ENCODE data around the gene NDC80.
"Not testable (repeated sequence)": the region's sequence is repeated elsewhere in the genome, so short reads cannot be mapped to it uniquely, and the experiment has no call there.

NDC80 gene

DNA sequence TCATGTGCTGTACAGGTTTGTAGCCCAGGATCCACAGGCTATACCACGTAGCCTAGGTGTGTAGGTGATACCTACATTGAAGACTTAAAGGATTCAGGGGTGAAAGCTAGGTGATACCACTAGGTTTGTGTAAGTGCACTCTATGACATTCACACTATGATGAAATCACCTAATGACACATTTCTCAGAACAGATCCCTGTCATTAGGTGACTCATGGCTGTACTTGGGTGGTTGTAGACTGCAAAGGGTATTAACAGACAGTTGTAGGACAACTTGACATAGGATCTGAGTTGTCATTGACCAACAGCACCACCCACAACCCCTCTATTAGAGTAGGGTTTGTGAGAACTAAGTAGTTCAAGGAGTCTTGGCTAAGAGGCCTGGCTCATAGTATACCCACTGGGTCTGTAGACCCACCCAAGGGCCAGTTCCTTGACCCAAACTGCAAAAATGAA lies 56.5 kb downstream of the NDC80 start:
- DNase-seq (ENCODE audit: low read depth), result peak; percentile 5

- no peak for DNase-seq (ENCODE audit: low read depth)
These were observed 57.6 kb downstream of the NDC80 start for GRCh38 chr18:2629003-2629402.

DNA sequence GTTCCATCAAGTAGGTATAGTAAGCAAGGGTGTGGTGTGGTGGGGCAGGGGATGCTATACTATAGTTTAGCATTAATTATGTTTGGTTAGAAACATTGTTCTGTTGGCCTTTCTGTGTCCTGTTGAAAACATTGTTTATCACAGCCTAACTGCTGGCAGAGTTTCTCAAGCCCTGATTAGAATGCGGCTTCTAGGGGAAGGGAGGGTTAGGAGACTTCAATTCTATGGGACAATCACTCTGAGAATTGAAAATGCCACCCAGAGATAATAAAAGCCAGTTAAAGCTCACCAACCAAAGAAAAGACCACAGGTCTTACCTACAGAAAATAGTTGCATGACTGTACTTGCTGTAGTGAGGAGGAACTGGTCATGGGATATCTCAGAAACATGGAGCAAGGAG lies 64.2 kb downstream of the NDC80 start:
- no peak for DNase-seq (ENCODE audit: low read depth)

DNA sequence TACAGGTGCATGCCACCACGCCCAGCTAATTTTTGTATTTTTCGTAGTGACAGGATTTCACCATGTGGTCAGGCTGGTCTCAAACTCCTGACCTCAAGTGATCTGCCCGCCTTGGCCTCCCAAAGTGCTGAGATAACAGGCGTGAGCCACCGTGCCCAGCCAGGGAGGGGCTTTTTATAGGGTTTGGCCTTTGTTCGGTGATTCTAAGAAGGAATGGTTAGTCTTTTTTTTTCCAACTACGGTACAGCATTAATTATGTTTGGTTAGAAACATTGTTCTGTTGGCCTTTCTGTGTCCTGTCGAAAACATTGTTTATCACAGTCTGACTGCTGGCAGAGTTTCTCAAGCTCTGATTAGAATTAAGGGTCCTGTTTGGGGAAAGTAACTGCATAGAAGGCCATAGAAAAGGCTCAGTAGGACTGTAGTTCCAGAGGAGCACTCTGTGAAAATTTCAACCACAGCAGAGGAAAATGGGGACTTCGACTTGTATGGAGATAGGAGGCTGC lies 64.8 kb downstream of the NDC80 start:
- no peak for DNase-seq (ENCODE audit: low read depth)

DNA sequence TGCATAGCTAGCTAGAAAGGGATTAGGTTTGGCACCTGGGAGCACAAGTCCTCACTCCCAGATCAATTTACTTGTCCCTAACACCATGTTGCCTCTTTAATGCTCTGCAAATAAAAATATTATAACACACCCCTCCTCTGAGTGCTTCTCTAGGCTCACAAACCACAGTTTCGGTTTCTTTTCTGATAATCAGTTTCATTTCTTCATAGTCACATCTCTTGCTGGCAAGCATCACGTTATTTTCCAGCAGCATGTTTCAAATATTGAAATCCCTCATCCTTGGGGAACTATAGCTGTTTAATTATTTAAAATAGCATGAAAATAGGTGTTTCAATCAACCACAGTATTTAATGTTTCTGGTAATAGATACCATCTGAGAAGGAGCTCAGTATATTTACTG lies 70.3 kb downstream of the NDC80 start:
- peak; percentile 25 for DNase-seq (ENCODE audit: low read depth)

DNA sequence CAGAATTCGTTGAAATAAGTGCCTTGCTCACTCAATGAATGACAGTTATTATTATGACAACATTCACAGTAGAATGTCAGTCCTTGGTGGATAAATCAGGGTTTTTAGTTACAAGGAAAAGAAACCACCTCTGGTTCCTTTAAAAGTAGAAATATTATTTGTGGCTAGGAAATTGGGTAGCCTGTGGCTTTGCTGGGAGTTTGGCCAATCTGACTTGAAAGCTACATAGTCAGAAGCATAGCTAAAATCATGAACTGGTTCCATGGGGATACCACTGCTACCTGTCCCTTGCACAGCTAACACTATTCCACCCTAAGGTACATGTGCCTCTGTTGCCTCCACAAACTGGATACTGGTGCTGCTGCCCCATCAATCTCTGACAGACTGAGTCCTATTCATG lies 71.4 kb downstream of the NDC80 start:
- DNase-seq (ENCODE audit: low read depth), result no peak

- DNase-seq (ENCODE audit: low read depth), result no peak
These were observed 73.2 kb downstream of the NDC80 start for GRCh38 chr18:2644535-2644934.

GRCh38 chr18:2651981-2652380 lies 80.6 kb downstream of the NDC80 start:
- peak; percentile 72 for DNase-seq (ENCODE audit: low read depth)

DNA sequence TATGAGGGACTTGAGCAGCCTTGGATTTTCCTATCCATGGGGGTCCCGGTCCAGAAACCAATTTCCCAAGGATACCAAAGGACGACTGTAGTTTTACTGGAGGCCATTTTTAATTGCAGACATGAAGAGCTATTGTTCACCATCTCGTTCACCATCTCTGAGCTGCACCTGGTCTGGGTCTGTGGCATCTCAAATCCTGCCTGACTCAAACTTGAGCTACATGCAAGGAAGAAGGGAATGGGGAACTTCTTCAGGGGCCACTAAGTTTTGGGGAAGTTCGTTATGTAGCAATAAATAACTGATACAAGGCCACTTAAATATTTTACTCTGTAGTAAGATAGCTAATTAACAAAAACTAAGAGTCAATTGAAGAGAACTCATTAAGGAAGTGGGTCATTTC lies 82.1 kb downstream of the NDC80 start:
- no peak for DNase-seq (ENCODE audit: low read depth)

DNA sequence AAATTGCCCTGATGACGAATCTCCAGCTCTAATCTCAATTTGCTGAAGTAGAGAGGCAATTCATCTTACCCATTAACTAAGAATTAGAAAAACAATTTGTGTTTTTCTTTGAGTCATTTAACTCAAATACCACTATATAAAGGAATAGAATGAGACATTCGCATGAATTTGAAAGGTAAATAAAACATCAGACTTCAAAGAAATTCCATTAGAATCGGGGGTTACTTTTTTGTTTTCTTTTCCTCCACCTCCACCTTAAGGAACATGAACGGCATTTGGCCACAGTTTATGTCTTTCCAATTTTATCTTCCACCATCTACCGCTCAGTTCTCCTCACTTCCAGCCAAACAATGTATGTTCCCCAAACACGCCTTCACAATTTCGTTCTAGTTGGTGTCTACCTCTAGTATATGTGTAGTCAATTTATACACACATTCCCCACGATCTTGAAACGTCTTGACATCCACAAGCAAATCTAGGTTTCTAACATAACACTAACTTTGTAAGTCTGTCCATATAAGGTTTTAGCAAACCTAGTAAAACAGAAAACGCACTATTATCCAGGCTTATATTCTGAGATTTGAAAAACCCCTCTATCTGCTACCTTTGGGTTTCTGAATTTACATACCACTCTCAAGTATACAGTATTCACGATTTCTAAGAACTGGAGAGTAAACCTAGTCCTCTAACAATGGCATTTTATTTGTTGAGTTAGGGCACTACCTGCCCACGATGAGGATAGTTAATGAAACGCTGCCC lies 83.0 kb downstream of the NDC80 start:
- DNase-seq (ENCODE audit: low read depth), result no peak

- DNase-seq (ENCODE audit: low read depth), result no peak
These were observed 83.5 kb downstream of the NDC80 start for GRCh38 chr18:2654928-2655177.

DNA sequence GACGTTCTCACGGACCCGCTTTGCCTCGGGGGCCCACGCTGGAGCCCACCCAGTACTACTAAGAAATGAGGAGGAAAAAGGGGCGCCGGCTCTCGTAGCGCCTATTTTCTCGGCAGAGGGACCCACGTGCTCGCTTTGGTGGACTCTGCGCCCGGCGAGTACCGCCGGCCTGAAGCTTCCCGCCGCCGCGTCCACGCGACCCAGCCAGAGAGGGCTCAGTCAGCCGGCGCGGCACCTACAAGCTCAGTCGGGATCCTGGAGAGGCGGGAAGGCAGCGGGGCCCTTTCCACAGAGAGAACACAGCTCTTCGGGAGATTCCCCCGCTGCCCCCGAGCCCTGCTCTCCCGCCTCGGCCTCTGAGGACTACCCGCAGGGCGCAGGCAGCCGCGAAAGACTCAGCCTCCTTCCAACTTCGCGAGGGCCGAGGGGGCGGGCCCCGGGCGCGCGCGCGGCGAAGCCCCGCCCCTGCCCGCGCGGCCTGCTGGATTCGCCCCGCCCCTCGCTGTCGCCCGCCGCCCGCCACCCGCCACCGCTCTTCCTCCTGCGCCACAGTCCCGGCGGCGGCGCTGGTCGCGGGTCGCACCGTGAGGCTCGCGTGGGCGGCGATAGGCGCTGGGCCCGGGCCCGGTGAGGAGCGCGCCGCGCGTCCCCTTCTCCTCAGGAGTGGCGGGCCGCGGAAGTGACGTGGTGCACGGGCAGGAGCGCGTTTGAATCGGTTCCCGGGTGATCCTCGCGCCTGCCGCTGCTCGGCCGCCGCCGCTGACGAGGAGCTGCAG lies 84.0 kb downstream of the NDC80 start, which contains the start of gene SMCHD1:
TSS of gene SMCHD1 (plus strand) at position 549 of the 776 bp plus-strand sequence. CDS start 350 bp downstream, outside the sequence.
- peak; percentile 79 for DNase-seq (ENCODE audit: low read depth)

- no peak for DNase-seq (ENCODE audit: low read depth)
These were observed 84.5 kb downstream of the NDC80 start for GRCh38 chr18:2655954-2656236.

DNA sequence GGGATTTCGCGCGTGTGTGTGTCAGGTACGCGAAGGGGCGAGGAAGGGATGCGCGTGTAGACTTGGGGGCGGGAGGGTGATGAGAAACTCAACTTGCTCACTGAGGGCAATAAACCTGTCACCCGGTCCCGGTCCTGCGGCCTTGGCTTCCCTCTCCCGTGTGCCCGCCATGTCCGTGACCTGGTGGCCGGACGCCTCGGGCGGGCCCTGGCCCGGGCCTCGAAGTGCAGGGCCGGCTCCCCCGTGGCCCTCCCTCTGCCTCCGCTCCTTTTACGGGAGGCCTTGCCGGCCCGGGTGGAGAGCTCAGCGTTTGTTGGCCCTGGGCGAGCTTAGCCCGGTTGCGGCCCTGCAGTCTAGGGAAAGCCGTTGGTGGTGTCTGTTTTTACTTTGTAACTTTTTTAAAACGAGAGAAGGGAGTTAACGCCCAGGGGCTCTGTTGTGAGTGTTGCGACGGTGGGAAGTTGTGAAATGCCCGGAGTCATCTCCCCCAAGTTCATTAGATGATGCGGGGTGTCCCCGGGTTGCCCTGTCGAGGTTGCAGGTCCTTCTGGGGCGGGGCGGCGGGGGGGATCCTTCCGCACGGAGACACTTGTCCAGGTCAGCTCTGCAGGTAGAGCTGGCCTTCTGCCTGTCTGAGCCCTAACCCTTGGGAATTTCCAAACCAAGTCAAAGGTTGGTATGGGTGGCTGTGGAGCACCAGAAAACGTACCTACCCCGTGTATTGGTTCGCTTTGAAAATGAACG lies 85.1 kb downstream of the NDC80 start:
- peak; percentile 30 for DNase-seq (ENCODE audit: low read depth)

GRCh38 chr18:2656981-2657512 lies 85.7 kb downstream of the NDC80 start:
- DNase-seq (ENCODE audit: low read depth), result no peak

GRCh38 chr18:2657788-2658458 lies 86.6 kb downstream of the NDC80 start:
- peak; percentile 73 for DNase-seq (ENCODE audit: low read depth)

DNA sequence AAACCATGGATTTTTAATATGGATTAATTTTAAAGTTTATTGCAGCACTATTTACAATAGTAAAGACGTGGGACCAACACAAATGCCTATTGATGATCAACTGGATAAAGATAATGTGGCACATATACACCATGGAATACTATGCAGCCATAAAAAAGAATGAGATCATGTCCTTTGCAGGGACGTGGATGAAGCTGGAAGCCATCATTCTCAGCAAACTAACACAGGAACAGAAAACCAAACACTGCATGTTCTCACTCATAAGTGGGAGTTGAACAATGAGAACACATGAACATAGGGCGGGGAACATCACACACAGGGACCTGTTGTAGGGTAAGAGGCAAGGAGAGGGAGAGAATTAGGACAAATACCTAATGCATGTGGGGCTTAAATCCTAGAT lies 89.5 kb downstream of the NDC80 start:
- DNase-seq (ENCODE audit: low read depth), result not testable (repeated sequence)

DNA sequence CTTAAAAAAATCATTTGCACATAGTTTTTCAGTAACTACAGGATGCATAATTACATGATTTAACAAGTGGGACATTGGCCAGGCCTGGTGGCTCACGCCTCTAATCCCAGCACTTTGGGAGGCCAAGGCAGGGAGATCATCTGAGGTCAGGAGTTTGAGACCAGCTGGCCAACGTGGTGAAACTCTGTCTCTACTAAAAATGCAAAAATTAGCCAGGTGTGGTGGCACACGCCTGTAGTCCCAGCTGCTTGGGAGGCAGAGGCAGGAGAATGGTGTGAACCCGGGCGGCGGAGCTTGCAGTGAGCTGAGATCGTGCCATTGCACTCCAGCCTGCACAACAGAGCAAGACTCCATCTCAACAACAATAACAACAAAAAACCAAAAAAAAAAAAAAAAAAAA lies 90.9 kb downstream of the NDC80 start:
- not testable (repeated sequence) for DNase-seq (ENCODE audit: low read depth)

- no peak for DNase-seq (ENCODE audit: low read depth)
These were observed 91.6 kb downstream of the NDC80 start for GRCh38 chr18:2662990-2663389.
